OCI-LY1 (cell line): Measurements from ENCODE around the gene PCSK5.
"Not testable (repeated sequence)": the region's sequence is repeated elsewhere in the genome, so short reads cannot be mapped to it uniquely, and the experiment has no call there.

Experiments
- H2AFZ ChIP-seq: fragments of 200-600 bp; sonication (generic), shearing (Covaris generic); 2 replicates; pipeline ENCODE4 v1.6.0; 2014; ENCODE audit warnings: antibody characterized with exemption, mild to moderate bottlenecking, low read length
- H3F3A ChIP-seq: fragments of 200-600 bp; sonication (generic), shearing (Covaris generic); 2 replicates; pipeline ENCODE4 v1.6.0; 2014; ENCODE audit warnings: mild to moderate bottlenecking, antibody characterized with exemption, low read length, moderate library complexity; ENCODE audit not compliant: insufficient read depth
- H3K27ac ChIP-seq: fragments of 200-600 bp; sonication (generic); 2 replicates; pipeline ENCODE4 v1.5.1; 2014; ENCODE audit warnings: low read length, mixed run types, mild to moderate bottlenecking, low read depth; ENCODE audit not compliant: poor library complexity, severe bottlenecking
- H3K27me3 ChIP-seq: fragments of 200-600 bp; sonication (generic); 2 replicates; pipeline ENCODE4 v1.6.0; 2014; ENCODE audit warnings: antibody characterized with exemption, mild to moderate bottlenecking, low read length, moderate library complexity; ENCODE audit not compliant: insufficient read depth
- H3K36me3 ChIP-seq: fragments of 200-600 bp; sonication (generic); 2 replicates; pipeline ENCODE4 v1.6.1; 2014; ENCODE audit warnings: mild to moderate bottlenecking, antibody characterized with exemption, low read length, moderate library complexity, mixed read lengths; ENCODE audit not compliant: insufficient read depth
- H3K4me1 ChIP-seq: fragments of 200-600 bp; sonication (generic); 2 replicates; pipeline ENCODE4 v1.5.1; 2014; ENCODE audit warnings: mild to moderate bottlenecking, low read length, moderate library complexity; ENCODE audit not compliant: insufficient read depth, severe bottlenecking
- H3K4me2 ChIP-seq: fragments of 200-600 bp; sonication (generic), shearing (Covaris generic); 2 replicates; pipeline ENCODE4 v1.6.1; 2014; ENCODE audit warnings: low read length
- H3K4me3 ChIP-seq: fragments of 200-600 bp; sonication (generic); 2 replicates; pipeline ENCODE4 v1.5.1; 2014; ENCODE audit warnings: low read length, low read depth, mild to moderate bottlenecking, mixed read lengths; ENCODE audit not compliant: poor library complexity, severe bottlenecking
- H3K79me2 ChIP-seq: fragments of 200-600 bp; shearing (Covaris generic); 2 replicates; pipeline ENCODE4 v1.6.1; 2016; ENCODE audit warnings: mixed run types, low read length, mixed read lengths; ENCODE audit not compliant: insufficient read depth
- H3K9ac ChIP-seq: fragments of 200-600 bp; sonication (generic), shearing (Covaris generic); 2 replicates; pipeline ENCODE4 v1.6.1; 2014; ENCODE audit warnings: mild to moderate bottlenecking, low read length, mixed read lengths
- H3K9me2 ChIP-seq: fragments of 200-600 bp; sonication (generic), shearing (Covaris generic); 2 replicates; pipeline ENCODE4 v1.6.1; 2014; ENCODE audit warnings: low read depth, mild to moderate bottlenecking, low read length, mixed read lengths
- H3K9me3 ChIP-seq: fragments of 200-600 bp; shearing (Covaris generic); 2 replicates; pipeline ENCODE4 v1.6.1; 2014; ENCODE audit warnings: low read length, mixed read lengths
- H4K20me1 ChIP-seq: fragments of 200-600 bp; sonication (generic), shearing (Covaris generic); 2 replicates; pipeline ENCODE4 v1.6.0; 2016; ENCODE audit warnings: mild to moderate bottlenecking, low read length; ENCODE audit not compliant: insufficient read depth
- CTCF ChIP-seq: fragments of 200-600 bp; sonication (generic), shearing (Covaris generic); IDR thresholded peaks from 2 replicates; pipeline ENCODE4 v1.5.1; 2017; ENCODE audit warnings: mild to moderate bottlenecking, antibody characterized with exemption, low read length, moderate library complexity, mixed read lengths
- EZH2 ChIP-seq: fragments of 200-600 bp; sonication (generic), shearing (Covaris generic); IDR thresholded peaks from 2 replicates; pipeline ENCODE4 v1.8.0; 2017; ENCODE audit warnings: borderline replicate concordance, mixed run types, mild to moderate bottlenecking, antibody characterized with exemption, low read length, moderate library complexity, mixed read lengths

Gene PCSK5

GRCh38 chr9:76321195-76321828 is 430.8 kb downstream of the PCSK5 start:
- H4K20me1 ChIP-seq = no peaks in the 10 kb centered on the region
- peaks cover 5% of the 10 kb centered on the region; the same call in 1 of the 2 replicates for H3K27me3 ChIP-seq
- TF ChIP-seq CTCF = no peak
- TF ChIP-seq EZH2 = no peak
- H3K9ac ChIP-seq = no peak overlapping the region
- no peaks in the 10 kb centered on the region for H3K4me1 ChIP-seq
- no peaks in the 10 kb centered on the region for H3K9me2 ChIP-seq
- H3F3A ChIP-seq = no peaks in the 10 kb centered on the region
- H3K27ac ChIP-seq = no peak overlapping the region
- H3K4me3 ChIP-seq = no peak overlapping the region
- no peak overlapping the region for H3K4me2 ChIP-seq
- H3K36me3 ChIP-seq = no peaks in the 10 kb centered on the region
- H3K9me3 ChIP-seq = no peaks in the 10 kb centered on the region
- no peaks in the 10 kb centered on the region for H3K79me2 ChIP-seq
- no peak overlapping the region for H2AFZ ChIP-seq

- H3K36me3 ChIP-seq = no peaks in the 10 kb centered on the region
- H3K9me2 ChIP-seq = no peaks in the 10 kb centered on the region
- H3K9me3 ChIP-seq = no peaks in the 10 kb centered on the region
- no peaks in the 10 kb centered on the region for H3K79me2 ChIP-seq
- no peak overlapping the region for H3K4me2 ChIP-seq
- no peak overlapping the region for H3K27ac ChIP-seq
- no peak overlapping the region for H2AFZ ChIP-seq
- TF ChIP-seq EZH2 = no peak
- TF ChIP-seq CTCF = no peak
- peaks cover 5% of the 10 kb centered on the region; the same call in 1 of the 2 replicates for H3K27me3 ChIP-seq
- no peaks in the 10 kb centered on the region for H4K20me1 ChIP-seq
- no peak overlapping the region for H3K9ac ChIP-seq
- H3F3A ChIP-seq = no peaks in the 10 kb centered on the region
- H3K4me1 ChIP-seq = no peaks in the 10 kb centered on the region
- no peak overlapping the region for H3K4me3 ChIP-seq
Observed at GRCh38 chr9:76322810-76323209, 432.3 kb downstream of the PCSK5 start.

- no peaks in the 10 kb centered on the region for H3F3A ChIP-seq
- no peaks in the 10 kb centered on the region for H3K79me2 ChIP-seq
- no peaks in the 10 kb centered on the region for H3K4me1 ChIP-seq
- no peak overlapping the region for H3K4me2 ChIP-seq
- no peaks in the 10 kb centered on the region for H3K36me3 ChIP-seq
- peaks cover 5% of the 10 kb centered on the region; the same call in 1 of the 2 replicates for H3K27me3 ChIP-seq
- H3K27ac ChIP-seq = no peak overlapping the region
- no peak overlapping the region for H3K9ac ChIP-seq
- no peaks in the 10 kb centered on the region for H3K9me3 ChIP-seq
- H2AFZ ChIP-seq = no peak overlapping the region
- no peak for TF ChIP-seq EZH2
- TF ChIP-seq CTCF = no peak
- H3K9me2 ChIP-seq = no peaks in the 10 kb centered on the region
- no peak overlapping the region for H3K4me3 ChIP-seq
- H4K20me1 ChIP-seq = no peaks in the 10 kb centered on the region
Observed at GRCh38 chr9:76323490-76323889, 433.0 kb downstream of the PCSK5 start.

- H3K79me2 ChIP-seq, H4K20me1 ChIP-seq, H3F3A ChIP-seq, H3K9me2 ChIP-seq, H3K27ac ChIP-seq, H2AFZ ChIP-seq, H3K27me3 ChIP-seq, H3K9me3 ChIP-seq, H3K36me3 ChIP-seq, H3K4me1 ChIP-seq, H3K4me2 ChIP-seq, H3K4me3 ChIP-seq, H3K9ac ChIP-seq: not testable (repeated sequence)
Observed at GRCh38 chr9:76324030-76324429, 433.6 kb downstream of the PCSK5 start.
